ENCODE measurements around the gene ADI1.

The ADI1 gene

DNA sequence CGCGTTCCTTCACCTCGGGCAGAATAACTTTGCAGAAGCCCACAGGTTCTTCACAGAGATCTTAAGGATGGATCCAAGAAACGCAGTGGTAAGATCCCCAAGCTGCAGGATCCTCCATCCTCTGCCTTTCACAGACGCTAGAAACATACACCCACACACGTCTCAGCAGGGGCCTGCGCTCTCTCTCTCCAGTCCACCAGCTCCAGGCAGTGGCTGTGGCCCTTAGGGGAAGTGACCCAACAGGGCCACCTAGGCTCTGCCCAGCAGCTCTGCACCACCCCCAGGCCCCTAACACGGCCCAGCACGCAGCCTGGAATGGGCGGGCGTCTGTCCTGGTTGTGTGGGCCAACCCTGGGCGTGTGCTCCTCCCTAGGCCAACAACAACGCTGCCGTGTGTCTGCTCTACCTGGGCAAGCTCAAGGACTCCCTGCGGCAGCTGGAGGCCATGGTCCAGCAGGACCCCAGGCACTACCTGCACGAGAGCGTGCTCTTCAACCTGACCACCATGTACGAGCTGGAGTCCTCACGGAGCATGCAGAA lies 40.4 kb downstream of the ADI1 start:
- TF ChIP-seq POLR2AphosphoS5 (IDR thresholded peaks at IDR 0.05; ENCODE audit: low read depth, low read length) (no peak), TAF1 (IDR thresholded peaks at IDR 0.05; ENCODE audit: borderline replicate concordance, insufficient read depth, low read length) (no peak), FOXP2 (optimal IDR thresholded peaks at IDR 0.05; ENCODE audit: borderline replicate concordance, extremely low read depth, extremely low read length, insufficient read depth) (no peak), SIN3A (IDR thresholded peaks at IDR 0.05; ENCODE audit: borderline replicate concordance, insufficient read depth, low read length) (no peak)
- TF ChIP-seq, protein P1, sequence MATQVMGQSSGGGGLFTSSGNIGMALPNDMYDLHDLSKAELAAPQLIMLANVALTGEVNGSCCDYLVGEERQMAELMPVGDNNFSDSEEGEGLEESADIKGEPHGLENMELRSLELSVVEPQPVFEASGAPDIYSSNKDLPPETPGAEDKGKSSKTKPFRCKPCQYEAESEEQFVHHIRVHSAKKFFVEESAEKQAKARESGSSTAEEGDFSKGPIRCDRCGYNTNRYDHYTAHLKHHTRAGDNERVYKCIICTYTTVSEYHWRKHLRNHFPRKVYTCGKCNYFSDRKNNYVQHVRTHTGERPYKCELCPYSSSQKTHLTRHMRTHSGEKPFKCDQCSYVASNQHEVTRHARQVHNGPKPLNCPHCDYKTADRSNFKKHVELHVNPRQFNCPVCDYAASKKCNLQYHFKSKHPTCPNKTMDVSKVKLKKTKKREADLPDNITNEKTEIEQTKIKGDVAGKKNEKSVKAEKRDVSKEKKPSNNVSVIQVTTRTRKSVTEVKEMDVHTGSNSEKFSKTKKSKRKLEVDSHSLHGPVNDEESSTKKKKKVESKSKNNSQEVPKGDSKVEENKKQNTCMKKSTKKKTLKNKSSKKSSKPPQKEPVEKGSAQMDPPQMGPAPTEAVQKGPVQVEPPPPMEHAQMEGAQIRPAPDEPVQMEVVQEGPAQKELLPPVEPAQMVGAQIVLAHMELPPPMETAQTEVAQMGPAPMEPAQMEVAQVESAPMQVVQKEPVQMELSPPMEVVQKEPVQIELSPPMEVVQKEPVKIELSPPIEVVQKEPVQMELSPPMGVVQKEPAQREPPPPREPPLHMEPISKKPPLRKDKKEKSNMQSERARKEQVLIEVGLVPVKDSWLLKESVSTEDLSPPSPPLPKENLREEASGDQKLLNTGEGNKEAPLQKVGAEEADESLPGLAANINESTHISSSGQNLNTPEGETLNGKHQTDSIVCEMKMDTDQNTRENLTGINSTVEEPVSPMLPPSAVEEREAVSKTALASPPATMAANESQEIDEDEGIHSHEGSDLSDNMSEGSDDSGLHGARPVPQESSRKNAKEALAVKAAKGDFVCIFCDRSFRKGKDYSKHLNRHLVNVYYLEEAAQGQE (IDR thresholded peaks at IDR 0.05; ENCODE audit: insufficient read depth in 1 of 2, low read depth in 2 of 2, low read length in 2 of 2) = no peak

DNA sequence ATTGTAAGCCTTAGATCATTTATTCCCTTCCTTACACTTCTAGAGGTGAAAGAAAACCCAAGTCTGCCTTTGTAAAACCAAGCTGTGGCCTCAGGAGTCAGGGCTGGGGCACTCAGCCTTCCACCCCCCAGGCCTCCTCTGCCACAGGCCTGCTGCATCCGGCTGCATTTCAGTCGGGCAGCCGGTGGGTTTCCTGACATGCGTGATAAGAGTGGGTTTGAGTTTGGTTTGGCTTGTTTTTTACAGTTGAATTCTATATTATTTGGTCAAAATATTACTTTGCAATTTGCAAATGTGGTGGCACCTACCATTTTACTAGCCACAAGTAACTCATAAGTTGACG lies 42.4 kb downstream of the ADI1 start:
- TF ChIP-seq SIN3A (IDR thresholded peaks at IDR 0.05; ENCODE audit: borderline replicate concordance, insufficient read depth, low read length) = no peak
- TF ChIP-seq FOXP2 (optimal IDR thresholded peaks at IDR 0.05; ENCODE audit: borderline replicate concordance, extremely low read depth, extremely low read length, insufficient read depth) = no peak
- TF ChIP-seq, protein P1 (IDR thresholded peaks at IDR 0.05; ENCODE audit: insufficient read depth in 1 of 2, low read depth in 2 of 2, low read length in 2 of 2) = no peak
- TF ChIP-seq TAF1 (IDR thresholded peaks at IDR 0.05; ENCODE audit: borderline replicate concordance, insufficient read depth, low read length) = no peak
- TF ChIP-seq POLR2AphosphoS5 (IDR thresholded peaks at IDR 0.05; ENCODE audit: low read depth, low read length) = no peak

DNA sequence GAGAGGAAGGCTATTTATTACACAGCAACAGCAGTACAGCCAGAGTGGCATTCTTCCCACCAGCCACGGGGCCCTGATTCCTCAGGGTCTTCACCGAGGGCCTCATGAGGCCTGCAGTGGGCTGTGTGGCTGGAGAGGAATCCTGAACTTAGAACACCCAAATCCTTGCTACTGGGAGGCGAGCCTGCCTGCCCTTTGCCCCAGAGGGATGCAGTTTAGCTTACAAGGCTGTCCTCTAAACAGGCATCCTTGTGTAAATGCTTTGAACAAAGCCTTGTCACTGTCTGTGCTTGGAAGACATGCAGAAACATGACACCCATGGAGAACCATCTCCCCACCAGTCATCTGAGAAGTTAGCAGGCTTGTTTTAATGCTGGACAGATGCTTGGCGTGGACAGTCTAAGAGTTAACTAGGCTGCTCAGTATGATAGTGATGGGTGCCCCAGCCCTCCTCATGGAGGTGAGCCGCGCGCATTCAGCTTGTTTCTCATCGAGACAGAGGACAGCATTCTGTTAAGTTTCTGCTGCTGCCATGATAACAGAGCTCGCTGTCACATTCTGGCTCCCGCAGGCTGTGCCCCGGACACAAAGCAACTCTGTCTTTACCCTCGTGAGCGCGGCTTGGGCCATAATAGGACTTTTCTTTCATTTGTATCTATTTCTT lies 42.9 kb downstream of the ADI1 start:
- TF ChIP-seq SIN3A (IDR thresholded peaks at IDR 0.05; ENCODE audit: borderline replicate concordance, insufficient read depth, low read length) = no peak
- TF ChIP-seq POLR2AphosphoS5 (IDR thresholded peaks at IDR 0.05; ENCODE audit: low read depth, low read length) = no peak
- TF ChIP-seq, protein P1 (IDR thresholded peaks at IDR 0.05; ENCODE audit: insufficient read depth in 1 of 2, low read depth in 2 of 2, low read length in 2 of 2) = no peak
- no peak for TF ChIP-seq TAF1 (IDR thresholded peaks at IDR 0.05; ENCODE audit: borderline replicate concordance, insufficient read depth, low read length)
- no peak for TF ChIP-seq FOXP2 (optimal IDR thresholded peaks at IDR 0.05; ENCODE audit: borderline replicate concordance, extremely low read depth, extremely low read length, insufficient read depth)

DNA sequence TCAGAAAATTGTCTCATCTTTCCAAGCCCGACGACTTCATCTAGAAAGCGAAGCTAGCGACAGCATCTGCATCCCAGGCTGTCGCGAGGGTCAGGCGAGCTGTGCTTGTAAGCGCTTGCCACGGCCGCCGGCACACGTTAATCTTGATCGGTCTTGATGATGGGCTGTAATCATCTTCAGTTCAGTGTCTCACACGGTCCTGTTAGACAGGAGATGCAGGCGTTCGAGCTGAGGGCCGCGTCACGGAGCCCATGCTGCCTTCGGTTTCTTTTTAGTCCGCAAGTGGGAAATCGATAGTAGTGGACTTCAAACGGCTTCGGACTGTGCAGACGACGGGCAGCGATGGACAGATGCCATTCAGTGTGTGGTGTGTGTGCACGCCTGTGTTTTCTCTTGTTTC lies 43.6 kb downstream of the ADI1 start:
- TF ChIP-seq FOXP2 (optimal IDR thresholded peaks at IDR 0.05; ENCODE audit: borderline replicate concordance, extremely low read depth, extremely low read length, insufficient read depth) (no peak), TAF1 (IDR thresholded peaks at IDR 0.05; ENCODE audit: borderline replicate concordance, insufficient read depth, low read length) (no peak), POLR2AphosphoS5 (IDR thresholded peaks at IDR 0.05; ENCODE audit: low read depth, low read length) (no peak), SIN3A (IDR thresholded peaks at IDR 0.05; ENCODE audit: borderline replicate concordance, insufficient read depth, low read length) (no peak)
- TF ChIP-seq, protein P1 (IDR thresholded peaks at IDR 0.05; ENCODE audit: insufficient read depth in 1 of 2, low read depth in 2 of 2, low read length in 2 of 2) = no peak
